Retinal pigment epithelial cell (primary cell): ENCODE measurements around the gene HRNR.

ENCODE experiments used
- DNase-seq: peaks from one replicate; pipeline ENCODE4 v3.0.0-alpha.2; 2010; ENCODE audit warnings: low read depth
- H3K4me3 ChIP-seq: 2 replicates; pipeline ENCODE4 v1.5.1; 2011; ENCODE audit warnings: mild to moderate bottlenecking, low read length, control low read depth, moderate library complexity
- CTCF ChIP-seq: conservative IDR thresholded peaks from 2 replicates; pipeline ENCODE4 v1.5.1; 2011; ENCODE audit warnings: low read depth, low read length, control low read depth, inconsistent platforms

The HRNR gene

GRCh38 chr1:152164517-152165136 lies 59.4 kb downstream of the HRNR start:
- no peak overlapping the region for H3K4me3 ChIP-seq
- no peak for TF ChIP-seq CTCF
- DNase-seq = no peak

GRCh38 chr1:152162792-152163463 lies 61.1 kb downstream of the HRNR start:
- no peak for DNase-seq
- H3K4me3 ChIP-seq = no peak overlapping the region
- no peak for TF ChIP-seq CTCF
